Right cardiac atrium (tissue), 5 donors: ENCODE data around the gene PGAM2. TPM values are rescaled to one million over a fixed set of nuclear protein-coding genes. Genes with fewer than 3 reads are reported as not detected.
A peak's percentile ranks its signal among the peaks of the same experiment; 100 is the strongest.

Experiments used
- ATAC-seq, 2 donors: fragments of 200-7000 bp; cut with Tn5 transposase; one replicate each; pipeline versions ENCODE4 v1.8.0 to v1.9.1; 2020; ENCODE audit warnings: moderate library complexity in 2 of 2, mild to moderate bottlenecking in 1 of 2
- DNase-seq, 3 donors: peaks; one replicate each; pipeline ENCODE4 v3.0.0-alpha.2; 2020
- H3K27ac ChIP-seq: one replicate; pipeline ENCODE4 v1.5.1; 2013; ENCODE audit warnings: mild to moderate bottlenecking, low read length, control low read depth, moderate library complexity
- H3K27me3 ChIP-seq: one replicate; pipeline ENCODE4 v1.6.1; 2013; ENCODE audit not compliant: control insufficient read depth, insufficient read depth
- H3K4me1 ChIP-seq: one replicate; pipeline ENCODE4 v1.6.1; 2013; ENCODE audit warnings: low read length; ENCODE audit not compliant: control insufficient read depth, insufficient read depth
- H3K4me3 ChIP-seq: one replicate; pipeline ENCODE4 v1.5.1; 2013; ENCODE audit warnings: low read length, control low read depth
- H3K9me3 ChIP-seq: one replicate; pipeline ENCODE4 v1.6.1; 2013; ENCODE audit warnings: low read length; ENCODE audit not compliant: control insufficient read depth
- WGBS: extraction: QIAGEN DNeasy Blood & Tissue Kit; methylation state at CpG from one replicate; pipeline ENCODE4 v1.1.7; 2013; 5-methylcytosine and 5-hydroxymethylcytosine counted together
- intact Hi-C, 4 donors: fragments of 100-400 bp; cut with DNase I; formaldehyde crosslinking; loops; one replicate each; pipeline versions ENCODE4 v1.11.0 to v1.14.0; 2022 to 2023
- polyA plus RNA-seq: library from polyadenylated mRNA; stranded (reverse); fragments of 200-250 nt; gene quantifications from one replicate; pipeline ENCODE4 v1.2.3, GENCODE V29; 2013
- total RNA-seq, 4 donors: library from RNA; stranded (reverse); fragmentation: NEBNext Ultra II Directional; extraction: Animal tissue kit (Norgen Biotek cat#: 25700); gene quantifications; one replicate each; pipeline ENCODE4 v1.2.1, GENCODE V29; 2021
- donor health status: healthy with polysubstance abuse.
- donor health status: DM: no; HTN: yes; CAD: no.
- donor health status: DM: no; HTN: no; CAD: no.
- donor health status: DM: no; HTN: yes; CAD: no; lungs with severe emphysema.
- donor health status: DM: yes; HTN: yes; CAD: no.

PGAM2 gene
- total and polyA plus RNA-seq, 5 donors, result 946 to 2,530 (median 1,101) TPM

DNA sequence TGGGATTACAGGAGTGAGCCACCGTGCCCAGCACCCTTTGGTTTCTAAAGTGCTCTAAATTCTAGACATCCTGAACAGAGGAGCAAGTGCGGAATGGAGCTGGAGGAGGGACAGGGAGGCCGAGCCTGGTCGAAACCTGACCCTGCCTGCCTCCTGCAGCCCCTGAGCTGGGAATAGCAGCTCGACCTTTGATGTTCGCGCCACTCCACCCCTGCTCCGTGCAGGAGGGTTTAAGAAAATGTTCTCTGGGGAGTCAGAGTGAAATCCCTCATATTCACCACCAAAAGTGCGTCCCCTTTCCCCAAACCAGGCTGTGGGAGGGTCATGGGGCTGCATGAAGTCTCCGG lies 1.8 kb downstream of the PGAM2 start:
- no peaks in the 10 kb centered on the region for H3K9me3 ChIP-seq
- intact Hi-C loops, result no loop called here
- no peaks in the 10 kb centered on the region for H3K27me3 ChIP-seq
- peak overlapping the region; percentile 52 for H3K27ac ChIP-seq
- 25% methylated on average over 10 of the region's 10 CpGs for WGBS
- no peak for DNase-seq
- H3K4me1 ChIP-seq, result peaks cover 13% of the 10 kb centered on the region
- no peak for ATAC-seq
- peak overlapping the region; percentile 54 for H3K4me3 ChIP-seq

DNA sequence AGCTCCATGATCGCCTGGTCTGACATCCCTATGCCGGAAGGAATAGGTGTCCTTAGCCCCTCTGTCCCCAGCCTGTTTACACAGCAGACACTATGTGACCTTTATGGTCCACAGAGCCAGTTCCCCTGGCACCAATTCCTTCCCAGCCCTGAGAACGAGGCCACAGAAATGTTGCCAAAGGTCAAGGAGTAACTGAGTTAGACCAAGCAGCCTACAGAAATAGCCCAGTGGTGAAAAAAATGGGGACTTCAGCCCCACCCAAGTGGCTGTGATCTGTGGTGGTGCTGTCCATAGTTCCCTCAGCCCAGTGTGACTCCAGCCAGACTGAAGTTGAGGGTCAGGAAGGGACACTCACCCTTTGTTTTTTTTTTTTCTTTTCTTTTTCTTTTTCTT lies 2.5 kb downstream of the PGAM2 start:
- Histone ChIP-seq H3K4me3 (no peak overlapping the region), H3K9me3 (no peaks in the 10 kb centered on the region), H3K27me3 (no peaks in the 10 kb centered on the region), H3K4me1 (peaks cover 11% of the 10 kb centered on the region), H3K27ac (peak overlapping the region; percentile 82)
- intact Hi-C loops, result no loop called here
- ATAC-seq (peak; percentile 6 to 8), DNase-seq (peak; percentile 28 to 64 (median 48))
- WGBS, result 47% methylated on average over 3 of the region's 3 CpGs

DNA sequence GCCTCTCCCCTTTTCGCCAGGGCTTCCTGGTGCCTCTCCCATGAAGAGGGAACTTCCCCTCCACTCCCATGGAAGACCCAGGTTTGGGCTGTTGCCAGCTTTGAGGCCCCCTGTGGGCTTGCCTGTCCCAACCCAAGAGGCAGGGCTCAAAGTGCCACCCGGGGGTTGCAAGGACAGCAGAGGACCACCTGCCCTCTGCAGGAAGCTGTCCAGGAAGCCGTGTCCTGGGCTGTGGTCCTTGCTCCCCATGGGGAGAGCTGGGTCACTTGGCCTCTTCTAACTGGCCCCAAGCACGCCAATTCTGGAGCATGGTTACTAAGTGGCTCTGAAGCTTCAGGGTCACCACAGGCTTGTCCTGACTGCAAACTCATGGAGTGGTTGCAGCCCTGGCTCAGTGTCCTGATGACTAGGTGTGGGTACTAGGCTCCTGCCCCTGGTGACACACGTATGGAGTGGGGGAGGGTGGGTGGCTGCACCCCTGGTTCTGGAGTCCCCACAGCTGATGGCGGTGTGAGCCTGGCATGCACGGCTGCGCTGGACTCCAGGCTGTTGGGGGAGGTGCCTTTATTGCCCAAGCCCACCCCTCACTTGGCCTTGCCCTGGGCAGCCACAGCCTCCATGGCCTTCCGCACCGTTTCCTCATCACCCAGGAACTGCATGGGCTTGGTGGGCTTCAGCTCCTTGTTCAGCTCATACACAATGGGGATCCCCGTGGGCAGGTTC lies 3.0 kb downstream of the PGAM2 start:
- intact Hi-C loops, result no loop called here
- Histone ChIP-seq H3K9me3 (no peaks in the 10 kb centered on the region), H3K27ac (peak overlapping the region; percentile 82), H3K4me3 (no peak overlapping the region), H3K27me3 (no peaks in the 10 kb centered on the region), H3K4me1 (peaks cover 11% of the 10 kb centered on the region)
- DNase-seq, result peak in 2 of 3 donors; percentile 59 to 66
- ATAC-seq, result no peak
- 68% methylated on average over 11 of the region's 11 CpGs for WGBS

DNA sequence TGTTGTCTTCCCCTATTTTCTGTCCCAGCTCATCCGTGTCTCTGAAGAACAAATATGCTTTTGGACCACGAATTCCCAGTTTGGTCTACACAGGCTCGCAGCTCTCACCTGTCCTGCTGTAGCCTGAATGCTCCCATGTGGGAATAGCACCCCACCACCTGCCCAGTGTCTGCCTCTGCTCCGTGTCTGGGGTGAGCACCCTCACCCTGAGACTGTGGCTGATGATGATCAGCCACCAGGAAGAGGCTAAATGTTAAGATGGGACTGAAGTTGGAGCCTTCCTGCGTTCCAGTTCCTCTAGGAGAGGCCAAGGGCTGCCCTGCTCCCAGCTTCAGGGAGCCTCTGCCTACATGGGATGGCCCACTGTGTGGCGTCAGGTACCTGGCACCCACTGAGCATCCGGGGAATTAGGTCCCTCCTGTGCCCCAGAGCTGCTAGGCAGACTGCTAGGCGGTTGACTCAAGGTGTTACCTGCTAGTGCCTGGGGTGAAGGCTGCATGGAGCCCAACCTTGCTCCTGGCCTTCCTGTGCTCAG lies 3.7 kb downstream of the PGAM2 start:
- H3K4me3 ChIP-seq, result no peak overlapping the region
- ATAC-seq (no peak), DNase-seq (peak in 1 of 3 donors; percentile 51)
- H3K27me3 ChIP-seq, result no peaks in the 10 kb centered on the region
- H3K27ac ChIP-seq, result peak overlapping the region; percentile 11
- intact Hi-C loops, result no loop called here
- H3K4me1 ChIP-seq, result peaks cover 10% of the 10 kb centered on the region
- no peaks in the 10 kb centered on the region for H3K9me3 ChIP-seq
- WGBS, result 73% methylated on average over 8 of the region's 8 CpGs

DNA sequence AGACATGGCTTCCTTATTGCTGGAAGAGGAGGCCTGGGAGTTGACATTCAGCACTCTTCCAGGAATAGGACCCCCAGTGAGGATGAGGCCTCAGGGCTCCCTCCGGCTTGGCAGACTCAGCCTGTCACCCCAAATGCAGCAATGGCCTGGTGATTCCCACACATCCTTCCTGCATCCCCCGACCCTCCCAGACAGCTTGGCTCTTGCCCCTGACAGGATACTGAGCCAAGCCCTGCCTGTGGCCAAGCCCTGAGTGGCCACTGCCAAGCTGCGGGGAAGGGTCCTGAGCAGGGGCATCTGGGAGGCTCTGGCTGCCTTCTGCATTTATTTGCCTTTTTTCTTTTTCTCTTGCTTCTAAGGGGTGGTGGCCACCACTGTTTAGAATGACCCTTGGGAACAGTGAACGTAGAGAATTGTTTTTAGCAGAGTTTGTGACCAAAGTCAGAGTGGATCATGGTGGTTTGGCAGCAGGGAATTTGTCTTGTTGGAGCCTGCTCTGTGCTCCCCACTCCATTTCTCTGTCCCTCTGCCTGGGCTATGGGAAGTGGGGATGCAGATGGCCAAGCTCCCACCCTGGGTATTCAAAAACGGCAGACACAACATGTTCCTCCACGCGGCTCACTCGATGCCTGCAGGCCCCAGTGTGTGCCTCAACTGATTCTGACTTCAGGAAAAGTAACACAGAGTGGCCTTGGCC lies 4.3 kb downstream of the PGAM2 start:
- Histone ChIP-seq H3K27me3 (no peaks in the 10 kb centered on the region), H3K9me3 (no peaks in the 10 kb centered on the region), H3K4me3 (no peak overlapping the region), H3K4me1 (peaks cover 5% of the 10 kb centered on the region), H3K27ac (peak overlapping the region; percentile 32)
- ATAC-seq (no peak), DNase-seq (peak; percentile 10 to 71 (median 43))
- 59% methylated on average over 8 of the region's 8 CpGs for WGBS
- intact Hi-C loops, result no loop called here

DNA sequence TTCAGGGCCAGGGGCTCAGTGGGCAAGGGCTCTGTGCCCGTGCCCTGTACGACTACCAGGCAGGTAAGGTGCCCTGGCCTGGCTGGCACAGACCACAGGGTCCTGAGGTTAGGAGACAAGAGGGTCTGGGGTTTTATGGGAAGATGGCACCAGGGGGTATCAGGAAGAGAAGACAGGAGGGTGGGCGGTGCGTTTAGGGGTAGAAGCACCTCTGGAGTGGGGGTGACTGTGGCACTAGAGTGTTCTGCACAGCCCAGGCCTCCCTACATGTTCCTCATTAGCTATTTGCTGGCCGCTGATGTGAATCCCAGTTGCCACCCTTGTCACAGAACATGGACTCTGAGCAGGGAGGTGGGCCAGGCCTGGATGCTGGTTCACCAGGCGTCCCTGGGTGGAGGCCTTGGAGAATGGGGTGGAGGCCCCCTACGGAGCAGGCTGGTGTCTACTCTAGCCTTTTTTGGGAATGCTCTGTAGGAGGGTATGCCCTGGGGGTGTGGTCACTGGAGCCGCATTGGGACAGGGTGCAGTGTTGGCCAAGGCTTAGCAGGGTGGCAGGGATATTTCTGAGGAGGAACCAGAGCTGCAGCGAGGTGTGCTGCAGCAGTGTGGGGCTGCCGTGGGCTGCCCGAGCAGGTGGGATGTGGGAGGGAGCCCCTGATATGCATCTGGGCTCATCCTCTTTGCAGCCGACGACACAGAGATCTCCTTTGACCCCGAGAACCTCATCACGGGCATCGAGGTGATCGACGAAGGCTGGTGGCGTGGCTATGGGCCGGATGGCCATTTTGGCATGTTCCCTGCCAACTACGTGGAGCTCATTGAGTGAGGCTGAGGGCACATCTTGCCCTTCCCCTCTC lies 5.0 kb downstream of the PGAM2 start:
- DNase-seq (peak in 2 of 3 donors; percentile 52 to 61), ATAC-seq (peak; percentile 2 to 12)
- Histone ChIP-seq H3K9me3 (no peaks in the 10 kb centered on the region), H3K27ac (peak overlapping the region; percentile 32), H3K4me1 (no peaks in the 10 kb centered on the region), H3K27me3 (no peaks in the 10 kb centered on the region), H3K4me3 (no peak overlapping the region)
- intact Hi-C loops, result no loop called here
- WGBS, result 74% methylated on average over 21 of the region's 21 CpGs

DNA sequence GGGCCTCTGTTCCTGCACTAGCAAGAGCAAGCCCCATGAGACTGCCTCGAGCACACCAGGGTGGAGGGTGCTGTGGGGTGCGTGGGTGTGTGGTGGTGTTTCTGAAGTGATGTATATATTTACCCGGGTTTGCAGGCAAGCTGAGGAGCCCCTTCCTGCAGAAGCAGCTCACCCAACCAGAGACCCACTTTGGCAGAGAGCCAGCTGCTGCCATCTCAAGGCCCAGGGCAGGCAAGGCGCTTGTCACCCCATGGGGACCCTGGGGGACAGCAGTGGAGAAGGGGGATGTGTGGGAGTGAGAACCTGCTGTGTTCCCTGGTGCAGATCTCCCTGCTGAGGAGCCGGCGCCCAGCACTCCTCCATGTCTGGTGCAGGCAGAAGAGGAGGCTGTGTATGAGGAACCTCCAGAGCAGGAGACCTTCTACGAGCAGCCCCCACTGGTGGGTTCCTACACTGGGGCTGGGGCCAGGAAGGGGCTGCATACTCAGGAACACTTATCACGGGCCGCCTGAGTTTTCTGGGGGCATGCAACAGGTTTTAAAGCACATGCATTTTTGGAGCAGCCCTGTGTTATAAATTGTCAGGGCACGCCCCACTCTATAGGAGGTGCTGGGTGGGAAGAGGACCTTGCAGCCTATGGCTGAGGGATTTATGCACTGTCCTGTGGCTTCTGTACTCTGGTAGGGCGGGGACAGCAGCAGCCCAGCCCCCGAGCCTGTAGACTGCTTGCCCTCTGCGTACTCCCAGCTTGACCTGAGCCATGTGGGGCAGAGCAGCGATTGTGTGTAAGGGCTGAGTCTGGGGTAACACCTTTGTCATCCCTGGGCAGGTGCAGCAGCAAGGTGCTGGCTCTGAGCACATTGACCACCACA lies 5.9 kb downstream of the PGAM2 start:
- no peak overlapping the region for H3K27ac ChIP-seq

DNA sequence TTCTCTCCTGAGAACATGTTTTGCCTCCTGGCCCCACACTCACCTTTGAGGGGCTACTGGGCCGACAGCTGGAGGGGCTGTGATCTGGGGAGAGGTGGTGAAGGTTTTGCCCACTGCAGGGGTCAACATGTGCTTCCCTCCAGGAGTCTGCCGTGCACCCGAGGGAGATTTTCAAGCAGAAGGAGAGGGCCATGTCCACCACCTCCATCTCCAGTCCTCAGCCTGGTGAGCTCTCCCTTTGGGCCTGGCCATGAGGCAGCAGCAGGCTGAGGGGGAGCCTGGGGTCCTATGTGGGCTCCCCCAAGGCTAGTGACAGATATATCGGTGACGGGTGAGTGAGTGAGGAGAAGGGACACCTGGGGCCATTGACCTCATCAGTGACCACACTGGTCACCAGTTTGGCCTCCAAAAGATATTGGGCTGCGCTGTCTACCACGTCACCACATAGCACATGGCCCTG lies 6.6 kb downstream of the PGAM2 start:
- no peaks in the 10 kb centered on the region for H3K4me1 ChIP-seq
- H3K27me3 ChIP-seq, result no peaks in the 10 kb centered on the region
- DNase-seq, result peak in 1 of 3 donors; percentile 10
- H3K27ac ChIP-seq, result no peak overlapping the region
- intact Hi-C loops, result loop anchor here in 1 of 4 donors (10.0 kb wide), 1 partner anchor 146 kb away; the partner anchor contains the start of gene YKT6
- no peaks in the 10 kb centered on the region for H3K9me3 ChIP-seq
- ATAC-seq, result no peak
- no peak overlapping the region for H3K4me3 ChIP-seq
- 82% methylated on average over 7 of the region's 7 CpGs for WGBS

More for the DNA sequence above, 5.9 kb downstream of the PGAM2 start:
- whole genome bisulfite sequencing, result 82% methylated on average over 14 of the region's 14 CpGs
- Histone ChIP-seq H3K27me3 (no peaks in the 10 kb centered on the region), H3K9me3 (no peaks in the 10 kb centered on the region), H3K4me1 (no peaks in the 10 kb centered on the region), H3K4me3 (no peak overlapping the region)
- peak in 2 of 3 donors; percentile 48 to 49 for DNase-seq
- no peak for ATAC-seq
- intact Hi-C loops, result loop anchor here in 1 of 4 donors (10.0 kb wide), 1 partner anchor 145 kb away; the partner anchor contains the start of gene YKT6

DNA sequence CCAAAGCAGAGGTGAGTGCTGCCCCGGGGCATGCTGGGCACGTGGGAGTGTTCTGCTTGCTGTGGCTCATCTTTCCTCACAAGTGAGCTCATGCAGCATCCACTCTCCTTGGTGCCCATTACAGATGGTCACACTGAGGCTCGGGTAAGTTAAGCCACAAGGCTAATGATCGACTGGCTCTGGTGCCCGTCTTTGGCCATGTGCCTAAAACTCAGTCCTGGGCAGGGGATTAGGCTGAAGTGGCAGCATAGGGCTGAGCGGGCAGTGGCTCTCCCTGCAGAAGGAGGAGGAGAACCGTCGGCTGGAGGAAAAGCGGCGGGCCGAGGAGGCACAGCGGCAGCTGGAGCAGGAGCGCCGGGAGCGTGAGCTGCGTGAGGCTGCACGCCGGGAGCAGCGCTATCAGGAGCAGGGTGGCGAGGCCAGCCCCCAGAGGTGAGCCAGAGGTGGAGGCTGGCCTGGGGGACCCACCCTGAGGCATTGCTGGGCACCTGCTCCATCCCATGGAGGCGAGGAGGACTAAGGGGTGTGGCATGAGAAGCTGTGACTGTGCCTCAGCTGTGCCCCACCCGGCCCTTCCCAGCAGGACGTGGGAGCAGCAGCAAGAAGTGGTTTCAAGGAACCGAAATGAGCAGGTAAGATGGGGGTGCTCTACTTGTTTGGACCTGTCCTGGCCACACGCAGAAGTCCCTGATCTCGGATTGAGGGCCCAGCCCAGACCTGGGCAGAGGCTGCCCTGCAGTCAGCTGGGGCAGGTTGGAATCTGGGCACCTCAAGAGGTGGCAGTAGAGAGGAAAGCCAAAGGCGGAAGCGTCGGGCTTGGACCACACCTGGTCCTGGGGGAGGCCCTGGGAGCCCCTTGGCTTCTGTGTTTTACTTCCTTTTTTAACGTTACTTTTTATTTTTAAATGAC lies 7.3 kb downstream of the PGAM2 start:
- H3K4me1 ChIP-seq, result no peaks in the 10 kb centered on the region
- H3K4me3 ChIP-seq, result no peak overlapping the region
- intact Hi-C loops, result loop anchor here in 1 of 4 donors (10.0 kb wide), 1 partner anchor 147 kb away; the partner anchor contains the start of gene YKT6
- DNase-seq (peak in 2 of 3 donors; percentile 43 to 53), ATAC-seq (no peak)
- H3K27ac ChIP-seq, result no peak overlapping the region
- 89% methylated on average over 30 of the region's 30 CpGs for WGBS
- H3K27me3 ChIP-seq, result no peaks in the 10 kb centered on the region
- no peaks in the 10 kb centered on the region for H3K9me3 ChIP-seq
